GM19043 (cell line): Measurements from ENCODE around the gene STARD13.

Experiments
- ATAC-seq: cut with Tn5 transposase; IDR thresholded peaks from one replicate; pipeline ENCODE4 v1.9.1; 2021; ENCODE audit warnings: low read depth; ENCODE audit not compliant: unreplicated experiment

The STARD13 gene

GRCh38 chr13:33310245-33311038 lies 24.9 kb upstream of the STARD13 start:
- no peak for ATAC-seq

DNA sequence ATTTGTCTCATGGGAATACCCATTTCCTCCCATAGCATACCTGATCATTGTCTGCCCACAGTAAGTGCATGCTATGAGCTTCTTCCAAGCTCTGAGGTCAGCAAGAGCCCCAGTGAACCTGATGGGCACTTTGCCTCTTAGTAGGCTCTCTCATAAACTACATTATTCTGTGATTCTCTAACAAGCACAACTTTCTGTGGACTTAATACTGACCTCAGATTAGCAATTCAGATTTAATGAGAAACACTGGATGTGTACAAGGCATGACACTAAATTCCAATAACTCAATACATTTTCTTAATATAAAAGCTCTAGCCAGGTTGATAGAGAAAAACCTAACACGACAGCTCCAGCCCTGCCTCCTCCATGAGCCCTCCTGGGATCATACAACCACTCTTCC lies 23.3 kb upstream of the STARD13 start:
- no peak for ATAC-seq

- ATAC-seq: no peak
These were observed 22.3 kb upstream of the STARD13 start for GRCh38 chr13:33307843-33308242.

DNA sequence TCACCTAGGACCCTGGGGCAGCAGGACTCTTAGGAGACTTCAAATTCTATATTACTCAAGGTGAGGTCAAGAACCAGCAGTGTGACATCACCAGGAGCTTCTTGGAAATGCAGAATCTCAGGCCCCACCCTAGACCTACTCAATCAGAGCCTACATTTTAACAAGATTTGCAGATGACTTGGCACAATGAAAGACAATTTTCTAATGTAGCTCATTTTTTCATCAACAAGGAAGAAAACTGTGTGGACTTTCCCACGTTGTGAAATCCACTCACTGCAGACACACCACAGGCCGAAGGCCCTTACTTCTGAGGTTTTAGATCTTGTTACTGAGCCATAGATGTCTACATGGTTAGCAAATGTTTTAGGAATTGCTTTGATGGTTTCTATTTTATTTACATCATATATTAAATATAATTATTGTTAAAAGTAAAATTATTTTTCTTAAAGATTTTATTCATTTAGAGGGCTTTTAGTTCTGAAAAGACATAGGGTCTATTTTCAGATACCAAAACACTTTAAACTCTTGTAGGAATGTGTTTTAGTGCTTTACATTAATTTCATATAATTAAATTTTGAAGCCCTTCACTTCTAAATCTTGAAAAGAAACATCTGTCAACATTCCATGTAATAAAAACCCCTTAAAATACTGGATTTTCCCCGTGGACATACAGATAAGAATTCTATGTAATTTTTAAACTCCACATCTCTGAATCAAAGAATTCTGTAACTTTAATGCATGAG lies 18.5 kb upstream of the STARD13 start:
- ATAC-seq: no peak

DNA sequence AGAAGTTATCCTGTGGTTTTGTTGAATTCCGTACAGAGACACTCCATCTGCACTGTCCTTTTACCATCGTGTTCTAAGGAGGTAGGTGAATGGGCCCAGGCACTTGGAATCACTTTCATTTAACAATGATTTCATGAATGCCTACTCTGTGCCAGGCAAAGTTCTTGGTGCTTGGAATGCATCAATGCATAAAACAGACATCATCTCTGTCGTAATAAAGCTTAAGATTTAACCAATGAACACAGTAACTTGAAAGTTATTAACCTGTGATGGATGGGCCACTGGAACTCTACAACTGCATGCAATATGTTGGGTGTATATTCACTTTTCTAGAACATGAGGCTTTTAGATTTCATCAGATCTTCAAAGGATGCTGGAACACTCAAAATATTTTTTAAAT lies 14.1 kb upstream of the STARD13 start:
- no peak for ATAC-seq

GRCh38 chr13:33296793-33297425 lies 11.4 kb upstream of the STARD13 start:
- no peak for ATAC-seq

GRCh38 chr13:33292712-33293111 lies 7.2 kb upstream of the STARD13 start:
- no peak for ATAC-seq

- ATAC-seq: no peak
These were observed 4.9 kb upstream of the STARD13 start for GRCh38 chr13:33290421-33290965.

DNA sequence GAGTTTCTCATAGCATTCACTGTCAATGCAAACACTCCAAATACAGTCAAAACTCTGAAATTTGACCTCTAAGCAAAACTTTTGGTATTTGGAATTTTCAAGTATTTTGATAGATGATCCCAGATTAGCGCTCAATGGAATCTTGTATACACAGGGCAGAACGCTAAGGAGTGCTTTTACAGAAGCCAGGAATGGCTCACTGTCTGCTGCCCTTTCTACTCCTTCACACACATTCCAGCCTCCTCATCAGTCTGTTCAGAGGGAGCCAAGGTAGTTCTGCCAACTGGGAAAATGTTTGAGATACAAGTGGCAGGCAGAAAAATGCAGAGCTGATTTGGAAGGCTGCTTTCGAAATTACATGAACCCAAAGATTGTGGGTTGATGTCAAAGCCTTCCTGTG lies 4.4 kb upstream of the STARD13 start:
- ATAC-seq: no peak

DNA sequence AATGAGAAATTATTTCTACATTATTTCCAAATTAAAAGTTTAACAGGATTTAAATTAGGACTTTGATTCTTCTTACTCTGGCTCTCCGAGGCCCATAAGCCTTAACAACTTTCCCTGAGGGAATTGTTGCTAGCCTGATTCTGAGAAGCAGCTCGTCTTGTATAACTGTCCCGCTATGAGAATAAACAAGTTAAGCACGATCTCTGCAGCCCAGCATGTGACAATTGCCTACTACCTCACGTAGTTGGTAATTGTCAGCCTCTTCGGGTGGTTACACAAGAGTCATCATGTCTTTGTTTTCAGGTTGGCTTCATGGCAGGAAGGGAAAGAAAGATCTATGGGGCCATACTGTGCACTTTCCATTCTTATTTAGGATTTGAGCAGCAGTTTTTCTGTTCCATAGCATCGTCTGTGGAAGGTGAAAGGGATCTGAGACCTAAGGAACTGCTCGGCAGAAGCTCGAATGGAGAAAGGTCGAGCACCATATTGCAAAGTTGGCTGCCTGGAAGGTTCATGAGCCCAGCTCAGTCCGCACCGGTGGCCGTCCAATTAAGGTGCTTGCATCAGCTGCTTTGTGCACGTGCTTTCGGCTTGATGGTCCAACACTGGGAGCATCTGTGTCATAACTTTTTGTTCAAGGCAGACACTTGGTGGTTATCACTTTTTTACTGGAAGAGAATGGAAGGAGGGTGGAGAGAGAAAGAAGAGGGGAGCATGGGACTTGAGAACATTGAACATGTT lies 1.8 kb upstream of the STARD13 start:
- ATAC-seq: no peak

DNA sequence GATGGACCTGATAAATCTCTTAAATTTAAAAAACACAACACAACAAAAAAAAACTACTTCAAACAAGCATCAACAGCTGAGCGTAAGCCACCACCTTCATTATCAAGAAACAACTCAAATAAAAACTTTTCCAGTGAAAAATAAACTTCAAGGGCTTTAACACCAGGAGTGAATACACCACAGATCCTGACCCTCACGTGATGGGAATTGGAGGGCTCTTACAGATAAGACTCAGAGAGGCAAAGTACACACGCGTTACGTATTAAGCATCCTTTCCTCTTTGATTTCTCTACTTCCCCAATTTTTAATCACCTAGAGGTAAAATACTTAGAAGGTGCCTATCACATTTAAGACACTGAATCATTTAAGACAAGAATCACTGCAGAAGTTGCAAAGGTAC lies 573 bp upstream of the STARD13 start:
- ATAC-seq: no peak

- peak; percentile 8 for ATAC-seq
These were observed 639 bp downstream of the STARD13 start for GRCh38 chr13:33284916-33285315.

GRCh38 chr13:33284031-33284430 lies 1.5 kb downstream of the STARD13 start:
- ATAC-seq: no peak

GRCh38 chr13:33283195-33283911 lies 2.2 kb downstream of the STARD13 start:
- ATAC-seq: no peak

DNA sequence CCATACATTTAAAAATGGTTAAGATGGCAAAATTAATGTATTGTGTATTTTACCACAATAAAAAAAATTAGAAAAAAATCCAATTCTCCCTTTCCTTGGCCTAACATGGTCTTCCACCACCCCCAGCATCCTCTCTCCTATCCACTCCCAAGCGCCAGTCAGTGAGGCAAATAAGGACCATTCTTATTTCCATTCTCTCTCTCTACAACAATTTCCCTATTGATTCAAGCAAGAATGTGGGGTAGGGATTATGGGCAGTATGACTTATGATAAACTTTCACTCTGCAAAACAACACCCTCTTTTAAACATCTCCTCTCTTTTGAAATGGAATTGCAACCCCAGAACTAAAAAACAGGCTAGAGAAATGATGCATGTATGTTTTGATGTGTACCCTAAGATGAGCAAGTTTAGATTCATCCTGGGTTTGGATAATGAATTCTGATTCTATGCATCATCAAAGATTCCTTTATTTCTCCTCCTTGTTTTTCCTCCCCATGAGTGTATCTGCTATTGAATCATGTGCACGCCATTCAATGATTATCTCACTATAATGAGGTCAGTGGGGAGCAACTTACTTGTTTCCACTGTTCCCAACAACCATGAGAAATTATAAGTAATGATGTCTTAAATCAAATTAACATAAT lies 3.5 kb downstream of the STARD13 start:
- ATAC-seq: no peak

GRCh38 chr13:33280923-33281322 lies 4.6 kb downstream of the STARD13 start:
- no peak for ATAC-seq

GRCh38 chr13:33280279-33280905 lies 5.2 kb downstream of the STARD13 start:
- no peak for ATAC-seq

- ATAC-seq: no peak
These were observed 5.9 kb downstream of the STARD13 start for GRCh38 chr13:33279414-33280278.
